Coronary artery (tissue), 2 donors: ENCODE measurements around the gene HPSE2.

Experiments used
- DNase-seq: peaks from one replicate; pipeline ENCODE4 v3.0.0-alpha.2; 2017; ENCODE audit warnings: low spot score
- H3K27ac ChIP-seq, 2 donors: fragments of 200-600 bp; sonication (generic); one replicate each; pipeline ENCODE4 v1.5.1; 2016 to 2019
- H3K4me3 ChIP-seq: fragments of 200-600 bp; sonication (generic); 2 replicates; pipeline ENCODE4 v1.5.1; 2016; ENCODE audit warnings: mild to moderate bottlenecking, moderate library complexity
- CTCF ChIP-seq: fragments of 200-600 bp; sonication (generic); IDR thresholded peaks from one replicate; pipeline ENCODE4 v1.5.1; 2019; ENCODE audit warnings: antibody characterized with exemption

Gene HPSE2

DNA sequence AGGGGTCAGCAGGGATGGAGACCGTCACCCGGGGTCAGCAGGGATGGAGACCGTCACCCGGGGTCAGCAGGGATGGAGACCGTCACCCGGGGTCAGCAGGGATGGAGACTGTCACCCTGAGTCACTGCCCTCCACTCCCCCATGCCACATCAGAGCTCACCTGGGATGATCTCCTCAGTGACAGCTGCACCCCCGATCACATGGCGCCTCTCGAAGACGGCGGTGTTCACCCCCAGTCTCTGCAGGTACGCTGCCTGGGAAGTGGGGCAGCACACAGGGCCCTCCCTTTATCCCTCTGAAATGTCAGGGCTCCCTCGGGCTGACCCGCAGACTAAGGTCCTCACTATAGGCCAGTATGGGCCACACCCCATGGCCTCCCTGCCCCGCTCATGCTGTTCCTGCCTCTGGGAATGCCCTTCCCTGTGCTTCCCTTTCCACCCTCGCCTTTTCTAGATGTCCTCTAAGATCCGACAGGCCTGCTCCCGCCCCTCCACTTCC lies 827.9 kb downstream of the HPSE2 start:
- TF ChIP-seq CTCF: no peak
- DNase-seq: no peak
- Histone ChIP-seq H3K27ac (no peak overlapping the region), H3K4me3 (no peak overlapping the region)
